ENCODE measurements around the gene ACSM6.

DNA sequence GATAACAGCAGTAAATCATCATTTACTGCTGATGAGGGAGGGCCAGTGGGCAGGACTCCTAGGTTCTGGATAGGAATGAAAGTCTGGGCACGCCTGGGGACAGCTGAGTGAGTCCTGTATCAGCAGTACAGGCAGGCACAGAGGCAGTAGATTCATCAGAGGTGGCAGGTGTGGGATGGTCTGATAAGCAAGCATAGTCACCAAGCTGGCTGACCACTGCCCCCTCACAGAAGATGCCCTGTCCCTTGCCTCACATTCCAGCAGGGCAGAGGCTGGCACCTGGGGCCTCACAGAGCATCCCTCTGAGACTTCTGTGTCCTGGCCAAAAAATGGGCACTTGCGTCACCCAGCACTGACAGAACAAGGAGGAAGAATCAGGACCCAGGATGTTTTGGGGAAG lies 23.2 kb upstream of the ACSM6 start:
- TF ChIP-seq CTCF (IDR thresholded peaks at IDR 0.05) (no peak), POLR2A (IDR thresholded peaks at IDR 0.05) (no peak)

Measured in stomach (tissue), 4 donors.